Measurements from ENCODE around the gene CERS5. TPM values are rescaled to one million over a fixed set of nuclear protein-coding genes. Genes with fewer than 3 reads are reported as not detected.

The CERS5 gene
- polyA plus RNA-seq, 1 experiment = 83.3 TPM

DNA sequence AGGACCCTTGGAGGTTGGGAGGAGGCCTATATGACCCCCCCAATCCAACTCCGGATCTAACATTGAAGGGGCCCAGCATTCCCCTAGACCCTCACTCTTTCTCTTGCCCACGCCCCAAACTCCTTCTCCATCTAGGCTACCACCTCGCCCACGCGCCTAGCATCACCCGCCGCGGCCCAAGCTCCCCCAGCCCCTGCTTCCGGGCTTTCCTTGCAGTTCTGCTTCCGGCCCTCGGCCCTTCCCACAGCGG lies 445 bp downstream of the CERS5 start:
- no peak for DNase-seq (ENCODE audit: low read depth, low spot score)
- H3K4me3 ChIP-seq (ENCODE audit: low read depth, low read length) = peak overlapping the region; percentile 87
- H3K9me3 ChIP-seq (ENCODE audit: control insufficient read depth, insufficient read depth, low read length) = peaks cover 22% of the 10 kb centered on the region
- H3K27ac ChIP-seq (ENCODE audit: low read depth, low read length) = peak overlapping the region; percentile 88
- TF ChIP-seq, protein P1, sequence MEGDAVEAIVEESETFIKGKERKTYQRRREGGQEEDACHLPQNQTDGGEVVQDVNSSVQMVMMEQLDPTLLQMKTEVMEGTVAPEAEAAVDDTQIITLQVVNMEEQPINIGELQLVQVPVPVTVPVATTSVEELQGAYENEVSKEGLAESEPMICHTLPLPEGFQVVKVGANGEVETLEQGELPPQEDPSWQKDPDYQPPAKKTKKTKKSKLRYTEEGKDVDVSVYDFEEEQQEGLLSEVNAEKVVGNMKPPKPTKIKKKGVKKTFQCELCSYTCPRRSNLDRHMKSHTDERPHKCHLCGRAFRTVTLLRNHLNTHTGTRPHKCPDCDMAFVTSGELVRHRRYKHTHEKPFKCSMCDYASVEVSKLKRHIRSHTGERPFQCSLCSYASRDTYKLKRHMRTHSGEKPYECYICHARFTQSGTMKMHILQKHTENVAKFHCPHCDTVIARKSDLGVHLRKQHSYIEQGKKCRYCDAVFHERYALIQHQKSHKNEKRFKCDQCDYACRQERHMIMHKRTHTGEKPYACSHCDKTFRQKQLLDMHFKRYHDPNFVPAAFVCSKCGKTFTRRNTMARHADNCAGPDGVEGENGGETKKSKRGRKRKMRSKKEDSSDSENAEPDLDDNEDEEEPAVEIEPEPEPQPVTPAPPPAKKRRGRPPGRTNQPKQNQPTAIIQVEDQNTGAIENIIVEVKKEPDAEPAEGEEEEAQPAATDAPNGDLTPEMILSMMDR (IDR thresholded peaks at IDR 0.05; ENCODE audit: low read depth, low read length) = no peak
- no peaks in the 10 kb centered on the region for H3K27me3 ChIP-seq (ENCODE audit: control insufficient read depth, insufficient read depth, low read length)
- ChIA-PET CTCF (interaction anchor here (0.6 to 2.3 kb wide), 4 partner anchors 9 to 705 kb away, joined by 4 to 11 read pairs (median 8); no protein-coding TSS in a partner anchor), POLR2A (interaction anchor here (0.6 to 2.2 kb wide), 9 partner anchors 16 to 297 kb away, joined by 3 to 33 read pairs (median 4); partner anchors contain the start of genes COX14 and SMARCD1)

DNA sequence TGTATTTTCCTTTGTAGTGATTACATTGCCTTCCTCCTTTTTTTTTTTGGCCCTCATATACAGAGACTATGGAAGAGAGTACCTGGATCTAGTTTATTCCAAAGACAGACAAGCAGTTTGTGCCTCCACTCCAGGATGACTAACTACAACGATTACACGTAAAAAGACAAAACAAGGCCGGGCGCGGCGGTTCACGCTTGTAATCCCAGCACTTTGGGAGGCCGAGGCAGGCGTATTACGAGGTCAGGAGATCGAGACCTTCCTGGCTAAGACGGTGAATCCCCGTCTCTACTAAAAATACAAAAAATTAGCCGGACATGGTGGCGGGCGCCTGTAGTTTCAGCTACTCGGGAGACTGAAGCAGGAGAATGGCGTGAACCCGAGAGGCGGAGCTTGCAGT lies 2.2 kb downstream of the CERS5 start:
- DNase-seq (ENCODE audit: low read depth, low spot score) = no peak
- ChIA-PET POLR2A (no interaction called here), CTCF (no interaction called here)
- Histone ChIP-seq H3K27ac (ENCODE audit: low read depth, low read length) (no peak overlapping the region), H3K27me3 (ENCODE audit: control insufficient read depth, insufficient read depth, low read length) (no peaks in the 10 kb centered on the region), H3K9me3 (ENCODE audit: control insufficient read depth, insufficient read depth, low read length) (peaks cover 16% of the 10 kb centered on the region), H3K4me3 (ENCODE audit: low read depth, low read length) (no peak overlapping the region)
- TF ChIP-seq, protein P1 (IDR thresholded peaks at IDR 0.05; ENCODE audit: low read depth, low read length) = no peak

DNA sequence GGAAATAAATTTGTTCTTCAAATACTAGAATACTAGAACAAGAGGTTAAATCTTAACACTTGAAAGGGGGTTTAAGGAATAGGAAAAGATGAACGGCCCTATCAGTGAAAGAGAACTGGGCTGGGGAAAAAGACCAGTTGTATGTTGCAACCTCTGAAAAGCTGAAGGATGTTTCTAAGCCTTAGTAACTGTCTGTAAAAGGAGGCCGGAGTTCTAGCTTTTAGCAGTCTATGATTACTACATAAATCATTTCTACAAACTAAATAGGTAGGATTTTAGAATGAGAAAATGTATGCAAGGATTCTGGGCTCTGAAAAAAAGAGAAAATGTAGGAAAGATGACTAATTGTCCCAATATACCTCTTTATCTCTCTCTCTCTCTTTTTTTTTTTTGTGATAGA lies 4.9 kb downstream of the CERS5 start:
- Histone ChIP-seq H3K4me3 (ENCODE audit: low read depth, low read length) (no peak overlapping the region), H3K9me3 (ENCODE audit: control insufficient read depth, insufficient read depth, low read length) (no peaks in the 10 kb centered on the region; the same call in 1 of the 2 replicates), H3K27ac (ENCODE audit: low read depth, low read length) (no peak overlapping the region), H3K27me3 (ENCODE audit: control insufficient read depth, insufficient read depth, low read length) (no peaks in the 10 kb centered on the region)
- TF ChIP-seq, protein P1 (IDR thresholded peaks at IDR 0.05; ENCODE audit: low read depth, low read length) = no peak
- CTCF ChIA-PET = interaction anchor here (1.3 to 2.2 kb wide), 3 partner anchors 14 to 74 kb away, joined by 4 to 11 read pairs (median 5); partner anchors contain the start of gene COX14
- no peak for DNase-seq (ENCODE audit: low read depth, low spot score)
- POLR2A ChIA-PET = interaction anchor here (0.6 to 1.2 kb wide), 4 partner anchors 30 to 152 kb away, joined by 3 to 6 read pairs (median 4); no protein-coding TSS in a partner anchor

DNA sequence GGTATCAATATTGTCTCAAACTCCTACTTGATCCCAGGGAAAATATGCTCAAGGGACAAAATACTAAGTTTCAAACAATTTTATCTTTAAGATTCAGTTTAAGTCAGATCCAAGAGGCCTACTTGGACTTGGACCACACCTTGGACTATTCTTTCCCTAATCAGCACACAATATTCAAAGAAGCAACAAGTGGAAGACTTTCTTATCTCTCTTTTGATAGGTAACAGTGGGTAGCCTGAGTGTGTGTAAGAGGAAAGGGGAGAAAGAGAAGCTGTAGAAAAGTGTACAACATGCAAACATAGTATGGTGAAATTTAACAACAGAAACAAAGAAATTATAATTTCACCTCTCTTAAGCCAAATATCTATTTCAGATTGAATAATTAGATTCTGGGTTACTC lies 6.5 kb downstream of the CERS5 start:
- TF ChIP-seq, protein P1 (IDR thresholded peaks at IDR 0.05; ENCODE audit: low read depth, low read length) = no peak
- DNase-seq (ENCODE audit: low read depth, low spot score) = no peak
- no peaks in the 10 kb centered on the region for H3K9me3 ChIP-seq (ENCODE audit: control insufficient read depth, insufficient read depth, low read length)
- no peaks in the 10 kb centered on the region for H3K27me3 ChIP-seq (ENCODE audit: control insufficient read depth, insufficient read depth, low read length)
- ChIA-PET CTCF (interaction anchor here (0.5 kb wide), 1 partner anchor 29 kb away, joined by 3 read pairs; no protein-coding TSS in a partner anchor), POLR2A (no interaction called here)
- no peak overlapping the region for H3K27ac ChIP-seq (ENCODE audit: low read depth, low read length)
- H3K4me3 ChIP-seq (ENCODE audit: low read depth, low read length) = no peak overlapping the region

DNA sequence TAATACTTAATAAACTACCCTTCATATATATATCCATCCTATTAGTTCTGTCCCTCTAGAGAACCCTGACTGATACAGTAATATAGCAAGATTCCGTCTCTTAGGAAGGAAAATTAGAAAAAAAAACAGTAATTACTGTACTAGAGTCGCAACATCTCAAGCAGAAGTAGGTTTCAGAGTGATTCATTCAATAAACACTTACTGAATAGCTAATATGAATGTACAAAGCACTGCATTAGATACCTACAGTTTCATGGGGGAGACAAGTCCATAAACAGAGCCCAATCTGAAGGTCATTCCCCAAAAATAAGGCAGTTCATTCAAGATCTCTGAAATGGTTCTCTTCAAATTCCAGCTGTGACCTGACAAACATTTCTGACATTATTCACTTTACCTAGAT lies 9.9 kb downstream of the CERS5 start:
- ChIA-PET CTCF (interaction anchor here (0.6 to 1.5 kb wide), 5 partner anchors 10 to 746 kb away, joined by 3 to 4 read pairs (median 3); partner anchors contain the start of genes CERS5 and COX14), POLR2A (no interaction called here)
- H3K9me3 ChIP-seq (ENCODE audit: control insufficient read depth, insufficient read depth, low read length) = no peaks in the 10 kb centered on the region
- no peak for DNase-seq (ENCODE audit: low read depth, low spot score)
- H3K27ac ChIP-seq (ENCODE audit: low read depth, low read length) = no peak overlapping the region
- TF ChIP-seq, protein P1 (IDR thresholded peaks at IDR 0.05; ENCODE audit: low read depth, low read length) = no peak
- no peaks in the 10 kb centered on the region for H3K27me3 ChIP-seq (ENCODE audit: control insufficient read depth, insufficient read depth, low read length)
- no peak overlapping the region for H3K4me3 ChIP-seq (ENCODE audit: low read depth, low read length)

All from AG04450 (cell line).